Measurements from ENCODE around the gene CIB4.

CIB4 gene

DNA sequence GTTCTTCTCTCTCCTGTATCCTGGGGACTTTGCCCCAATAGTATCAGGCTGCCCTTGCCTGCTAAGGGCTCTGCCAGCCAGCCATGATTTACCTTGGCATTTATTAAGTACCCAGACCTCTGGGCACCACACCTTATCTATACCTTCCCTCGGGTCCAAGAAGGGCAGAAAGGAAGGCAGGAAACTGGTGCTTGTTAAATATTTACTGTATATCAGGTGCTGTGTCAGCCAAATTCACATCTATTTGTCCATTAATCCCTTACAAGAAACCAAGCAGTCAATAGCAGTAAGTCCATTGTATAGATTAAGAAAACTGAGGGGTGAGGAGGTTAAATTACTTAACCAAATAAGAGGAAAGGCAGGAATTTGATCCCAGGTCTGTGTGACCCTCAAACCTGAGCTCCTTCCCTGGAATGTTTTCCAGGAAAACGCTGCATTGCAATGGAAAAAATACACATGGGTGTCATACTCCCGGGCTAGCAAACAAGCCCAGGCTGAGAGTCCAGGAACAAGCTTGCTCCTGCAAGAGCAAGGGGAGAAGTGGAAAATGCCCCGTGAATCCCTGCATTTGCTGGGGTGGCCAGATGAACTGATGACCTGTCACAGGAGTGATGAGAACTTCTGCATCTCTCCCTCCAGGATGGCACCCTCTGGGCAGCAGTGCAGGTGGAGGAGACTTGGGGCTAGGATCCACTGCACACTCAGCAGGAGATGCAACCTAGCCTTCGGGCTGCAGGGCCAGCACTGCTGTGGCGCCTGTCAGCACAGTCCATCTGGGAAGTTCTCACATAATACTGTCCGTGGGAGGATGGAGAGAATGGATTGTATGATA, 30.4 kb downstream of the CIB4 start:
- DNase-seq (ENCODE audit: insufficient read length, low spot score) (no peak), FAIRE-seq (peak; percentile 13)

DNA sequence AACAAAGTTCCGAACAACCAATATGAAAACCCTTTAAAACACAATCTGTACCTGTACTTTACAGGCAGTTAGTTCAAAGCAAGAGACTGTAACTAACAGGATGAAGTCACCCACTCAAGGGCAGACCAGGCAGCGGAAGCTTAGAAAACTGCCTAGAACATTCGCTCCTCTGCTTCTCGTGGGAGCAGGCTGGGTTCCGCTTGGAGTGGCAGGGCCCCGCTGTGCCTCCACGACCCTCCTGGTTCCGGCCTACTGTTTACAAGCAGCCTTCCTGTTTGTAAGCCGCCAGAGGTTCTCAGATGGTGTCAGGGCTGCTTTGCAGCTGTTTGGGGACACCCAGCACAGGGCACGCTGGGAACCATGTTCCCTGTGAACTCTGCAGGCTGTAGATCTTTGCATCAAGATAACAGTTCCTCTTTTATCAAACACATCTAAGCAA, 31.3 kb downstream of the CIB4 start:
- DNase-seq (ENCODE audit: insufficient read length, low spot score) (no peak), FAIRE-seq (no peak)

DNA sequence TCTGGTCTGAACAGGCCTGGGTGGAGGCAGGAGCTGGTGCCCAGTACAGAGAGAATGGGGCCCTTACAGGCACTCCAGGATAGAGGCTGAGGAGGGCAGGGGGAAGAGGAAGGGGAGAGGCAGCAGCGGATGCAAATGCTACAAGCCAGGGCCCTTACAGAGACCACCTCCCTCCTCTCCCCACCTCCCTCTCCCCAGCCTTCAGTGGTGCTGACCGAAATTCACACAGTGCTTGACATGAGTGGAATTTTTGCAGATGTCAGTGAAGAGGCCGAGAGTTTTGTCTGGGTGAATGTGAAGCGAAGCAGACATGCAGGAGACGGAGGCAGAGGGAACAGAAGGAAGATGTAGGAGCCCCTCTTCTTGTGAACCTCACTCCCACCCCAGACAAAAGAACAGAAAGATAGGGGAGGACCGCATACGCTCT, 31.9 kb downstream of the CIB4 start:
- no peak for FAIRE-seq
- no peak for DNase-seq (ENCODE audit: insufficient read length, low spot score)

DNA sequence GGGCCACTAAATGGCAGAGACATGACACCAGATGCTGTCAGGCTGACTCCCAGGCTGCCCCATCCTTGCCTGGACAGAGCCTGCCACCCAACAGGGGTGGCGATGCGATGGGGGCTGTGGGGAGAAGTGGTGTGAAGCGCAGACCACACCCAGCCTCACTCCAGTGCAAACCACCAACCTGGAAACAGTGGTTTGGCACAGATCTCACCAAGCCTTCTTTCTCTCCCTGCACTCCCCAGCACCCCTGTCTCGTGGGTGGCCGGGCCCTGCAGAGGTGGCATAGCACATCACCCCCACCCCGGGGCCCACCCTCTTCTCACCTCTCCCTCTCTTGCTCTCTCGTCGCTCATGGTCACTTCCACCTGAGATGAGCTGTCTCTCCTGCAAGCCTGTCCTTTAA, 32.6 kb downstream of the CIB4 start:
- DNase-seq (ENCODE audit: insufficient read length, low spot score) = no peak
- FAIRE-seq = no peak

DNA sequence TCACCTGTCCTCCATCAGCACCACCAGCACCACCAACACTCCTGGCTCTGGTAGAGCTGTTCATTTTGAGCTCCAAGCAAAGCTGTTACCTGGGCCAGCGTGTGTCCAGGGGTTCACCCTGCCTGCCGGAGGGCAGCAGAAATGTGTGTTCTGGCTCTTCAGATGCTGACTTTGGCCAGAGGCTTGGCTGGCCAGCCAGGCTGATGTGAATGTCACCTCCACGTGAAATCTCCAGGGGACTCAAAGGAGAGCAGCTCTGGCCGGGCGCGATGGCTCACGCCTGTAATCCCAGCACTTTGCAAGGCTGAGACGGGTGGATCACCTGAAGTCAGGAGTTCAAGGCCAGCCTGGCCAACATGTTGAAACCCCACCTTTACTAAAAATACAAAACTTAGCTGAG, 33.5 kb downstream of the CIB4 start:
- DNase-seq (ENCODE audit: insufficient read length, low spot score) (no peak), FAIRE-seq (no peak)

DNA sequence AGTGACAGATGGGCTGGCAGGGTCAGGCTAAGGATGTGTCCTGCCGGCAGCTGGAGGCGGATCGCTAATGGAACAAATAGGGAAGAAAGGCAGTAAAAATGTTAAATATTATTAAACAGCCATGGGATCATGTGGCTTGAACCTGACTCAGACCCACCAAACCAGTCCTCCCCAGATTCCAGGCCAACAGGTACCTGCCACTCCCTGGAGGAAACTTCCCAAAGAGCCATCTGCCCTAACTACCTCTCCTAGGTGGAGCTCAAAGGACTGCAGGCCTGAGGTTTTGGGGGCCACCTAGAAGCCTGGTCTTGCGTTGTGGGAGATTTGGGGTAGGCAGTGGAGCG, 34.3 kb downstream of the CIB4 start:
- DNase-seq (ENCODE audit: insufficient read length, low spot score) = no peak
- FAIRE-seq = no peak

DNA sequence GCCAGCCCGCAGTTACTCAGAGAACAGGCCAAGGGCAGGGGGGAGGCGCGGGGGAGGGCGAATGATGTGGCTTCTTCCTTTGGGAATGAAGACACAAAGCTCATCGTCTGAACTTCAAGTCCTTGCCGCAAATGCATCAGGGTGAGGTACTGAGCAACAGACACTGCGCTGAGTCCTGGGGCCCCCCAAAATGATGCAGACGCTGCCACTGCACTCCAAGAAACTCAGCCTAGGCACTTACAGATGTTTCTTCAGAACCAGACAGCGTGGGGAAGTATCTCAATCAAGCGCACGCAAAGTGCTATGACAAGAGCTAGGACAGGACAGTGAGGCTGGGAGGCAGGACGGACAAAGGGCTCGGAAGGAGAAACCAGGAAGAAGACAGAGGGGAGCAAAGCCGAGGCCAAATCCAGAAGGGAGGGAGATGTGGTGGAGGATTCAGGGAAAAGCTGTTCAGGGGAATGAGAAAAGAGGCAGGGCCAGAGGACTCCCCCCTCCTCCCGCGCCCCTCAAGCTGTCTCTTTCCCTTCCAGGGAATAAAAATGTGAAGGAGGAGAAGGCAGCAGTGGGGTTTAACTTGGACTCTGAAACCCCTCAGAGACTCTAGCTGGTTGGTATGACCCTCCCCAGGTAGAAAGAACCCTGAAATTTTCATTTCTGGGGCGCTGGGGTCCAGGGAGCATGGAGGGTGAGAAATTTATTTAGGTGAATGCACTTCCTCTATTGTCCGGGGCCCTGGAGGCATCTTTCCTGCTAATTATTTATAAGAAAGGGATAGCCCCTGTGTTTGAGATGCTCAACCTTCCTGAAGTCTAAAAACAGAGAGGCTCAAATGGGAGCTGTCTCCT, 34.9 kb downstream of the CIB4 start:
- FAIRE-seq = no peak
- no peak for DNase-seq (ENCODE audit: insufficient read length, low spot score)

DNA sequence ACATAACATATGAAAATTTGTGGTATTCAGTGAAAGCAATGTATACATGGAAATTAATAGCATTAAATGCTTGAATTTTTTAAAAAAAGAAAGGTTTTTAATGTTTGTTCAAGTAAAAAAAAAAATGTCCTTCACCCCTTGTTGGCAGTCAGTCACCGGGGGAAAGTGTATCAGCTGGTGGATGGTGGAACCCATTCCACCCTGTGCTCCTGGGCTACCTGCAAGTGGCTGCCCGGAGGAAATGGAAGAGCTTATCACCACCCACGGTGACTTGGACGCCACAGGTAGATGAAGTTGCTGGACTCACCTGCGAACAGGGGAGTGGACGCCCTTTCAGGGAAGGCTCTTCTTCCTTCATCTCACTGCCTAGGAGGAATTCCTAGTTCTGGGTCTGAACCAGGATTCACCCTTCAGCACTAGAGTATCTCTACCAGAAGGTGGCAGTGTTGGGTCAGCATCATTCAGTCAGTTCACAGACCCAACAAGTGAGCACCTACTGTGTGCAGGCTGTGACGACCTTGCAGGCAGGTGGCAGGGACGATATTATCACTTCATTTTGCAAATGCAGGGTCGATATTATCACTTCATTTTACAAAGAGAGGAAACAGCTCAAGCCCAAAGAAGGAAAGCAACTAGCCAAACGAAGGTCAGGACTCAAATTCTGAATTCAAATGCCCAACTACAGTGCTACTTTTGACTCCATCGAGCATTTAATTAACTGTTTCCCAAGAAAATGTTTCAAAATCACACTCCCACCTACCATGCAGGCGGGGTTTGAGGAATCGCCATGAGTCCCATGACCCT, 35.8 kb downstream of the CIB4 start:
- DNase-seq (ENCODE audit: insufficient read length, low spot score) = peak; percentile 74
- FAIRE-seq = peak; percentile 26

DNA sequence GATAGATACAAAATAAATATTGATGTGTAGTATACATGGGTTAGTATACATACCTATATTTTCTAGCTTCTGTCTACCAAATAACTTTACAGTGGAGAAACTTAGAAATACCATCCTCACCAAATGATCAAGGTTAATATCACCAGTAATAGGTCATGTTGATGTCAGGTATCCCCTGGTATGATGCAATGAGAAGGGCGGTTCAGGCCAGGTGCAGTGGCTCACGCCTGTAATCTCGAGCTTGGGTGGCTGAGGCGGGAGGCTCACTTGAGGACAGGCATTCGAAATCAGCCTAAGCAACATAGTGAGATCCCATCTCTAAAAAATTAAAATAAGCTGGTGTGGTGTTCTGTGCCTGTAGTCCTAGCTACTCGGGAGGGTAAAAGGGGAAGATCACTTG, 38.6 kb downstream of the CIB4 start:
- FAIRE-seq = no peak
- no peak for DNase-seq (ENCODE audit: insufficient read length, low spot score)

DNA sequence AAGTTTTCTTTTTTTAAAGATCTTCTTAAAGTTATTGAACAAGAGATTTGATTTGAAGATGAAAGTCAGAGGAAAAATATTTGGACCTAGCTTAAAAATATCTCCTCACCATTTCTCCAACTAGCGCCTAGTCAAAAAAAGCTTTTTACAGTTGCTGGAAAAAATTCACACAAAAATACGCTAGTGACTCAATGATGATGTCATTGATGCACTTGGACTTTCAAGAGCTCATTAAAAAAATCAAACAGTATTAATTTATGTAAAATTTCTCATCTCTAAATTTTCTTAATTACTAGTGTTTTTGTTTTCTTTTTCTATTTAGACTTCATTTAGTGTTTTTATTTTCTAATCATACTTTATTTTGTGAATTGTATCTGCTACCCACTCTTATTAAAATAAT, 41.8 kb downstream of the CIB4 start:
- FAIRE-seq = no peak
- no peak for DNase-seq (ENCODE audit: insufficient read length, low spot score)

DNA sequence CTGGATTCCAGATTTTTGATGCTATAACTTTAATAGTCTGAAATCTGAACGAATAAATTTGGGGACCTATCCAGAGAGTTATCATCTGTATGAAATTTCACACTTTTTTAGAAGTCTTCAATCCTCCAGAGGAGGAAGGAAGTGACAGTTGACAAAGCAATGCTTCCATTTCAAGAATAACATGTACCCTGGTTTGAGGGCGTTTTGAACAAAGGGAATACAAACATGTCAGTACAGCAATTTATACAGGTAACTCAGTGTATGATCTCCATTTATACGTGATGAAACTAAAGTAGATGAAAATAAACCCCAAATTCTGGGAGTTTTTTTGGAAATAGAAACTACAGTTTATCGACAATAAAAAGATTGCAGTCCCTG, 42.2 kb downstream of the CIB4 start:
- FAIRE-seq = no peak

DNA sequence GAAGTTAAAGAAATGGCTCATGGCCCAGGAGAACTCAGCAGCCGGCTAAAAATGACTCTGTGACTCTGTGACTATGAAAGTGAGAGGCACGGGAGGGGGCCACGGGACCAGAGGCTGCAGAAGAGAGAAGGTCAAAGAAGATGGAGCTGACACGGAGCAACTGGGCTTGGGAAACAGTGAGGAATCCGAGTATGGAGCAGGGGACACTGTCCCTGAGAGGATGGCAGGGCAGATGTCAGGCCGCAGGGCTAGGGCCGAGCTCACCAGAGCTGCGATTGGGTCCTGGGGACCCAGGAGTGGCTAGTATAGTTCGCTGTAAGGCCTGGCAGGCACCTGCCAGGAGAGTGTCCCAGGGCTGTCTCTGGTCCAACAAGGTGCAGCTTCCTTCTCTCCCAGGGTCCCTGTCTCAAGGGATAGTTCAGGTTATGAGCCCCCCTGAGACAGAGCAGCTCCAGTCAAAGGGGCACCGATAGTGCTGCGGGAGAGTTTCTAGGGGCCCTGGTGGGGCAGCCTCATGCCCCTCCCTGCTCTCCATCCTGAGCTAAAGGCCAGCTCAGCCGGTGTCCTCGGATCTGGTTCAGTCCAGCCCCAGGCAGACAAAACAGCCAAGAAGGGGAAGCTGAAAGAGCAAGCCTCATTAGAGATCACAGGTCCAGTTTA, 42.7 kb downstream of the CIB4 start:
- FAIRE-seq (no peak), DNase-seq (ENCODE audit: insufficient read length, low spot score) (no peak)

More for the DNA sequence above, 42.2 kb downstream of the CIB4 start:
- DNase-seq (ENCODE audit: insufficient read length, low spot score) = no peak

DNA sequence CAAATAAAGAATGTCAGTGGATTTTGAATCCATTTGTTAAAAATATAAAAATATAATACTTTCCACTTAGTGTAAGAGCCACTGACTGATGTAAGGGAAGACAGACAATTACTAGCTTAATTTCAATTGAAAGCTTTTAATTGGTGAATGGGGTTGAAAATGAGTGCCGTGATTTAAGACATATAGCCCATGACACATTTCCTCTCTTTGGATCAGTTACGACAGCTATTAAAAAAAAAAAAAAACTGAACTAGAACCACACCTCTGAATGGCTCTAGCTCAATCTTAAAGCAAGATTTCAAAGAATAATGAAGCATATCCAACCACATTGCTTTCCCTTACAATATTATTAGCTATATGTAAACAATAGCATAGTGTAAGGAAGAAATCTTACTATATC, 44.0 kb downstream of the CIB4 start:
- no peak for DNase-seq (ENCODE audit: insufficient read length, low spot score)

DNA sequence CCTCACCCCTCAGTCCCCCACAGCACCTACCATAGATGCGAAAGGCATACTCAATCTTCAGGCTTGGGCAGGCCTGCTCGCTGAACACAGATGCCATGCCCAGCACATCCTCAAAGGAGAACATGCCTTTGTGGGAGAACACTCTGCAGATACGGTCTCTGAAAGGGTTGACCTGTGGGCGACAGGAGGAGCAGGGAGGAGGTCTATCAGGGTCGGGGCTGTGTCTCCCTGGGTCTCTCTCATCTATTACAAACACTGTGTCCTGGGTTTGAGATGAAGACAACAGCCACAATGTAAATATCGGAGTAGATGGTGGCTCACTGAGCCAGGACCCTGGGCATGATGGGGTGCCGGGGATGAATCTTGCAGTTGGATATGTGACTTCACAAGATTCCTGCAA, 46.0 kb downstream of the CIB4 start:
- no peak for FAIRE-seq
- DNase-seq (ENCODE audit: insufficient read length, low spot score) = no peak

More for the DNA sequence above, 44.0 kb downstream of the CIB4 start:
- no peak for FAIRE-seq

DNA sequence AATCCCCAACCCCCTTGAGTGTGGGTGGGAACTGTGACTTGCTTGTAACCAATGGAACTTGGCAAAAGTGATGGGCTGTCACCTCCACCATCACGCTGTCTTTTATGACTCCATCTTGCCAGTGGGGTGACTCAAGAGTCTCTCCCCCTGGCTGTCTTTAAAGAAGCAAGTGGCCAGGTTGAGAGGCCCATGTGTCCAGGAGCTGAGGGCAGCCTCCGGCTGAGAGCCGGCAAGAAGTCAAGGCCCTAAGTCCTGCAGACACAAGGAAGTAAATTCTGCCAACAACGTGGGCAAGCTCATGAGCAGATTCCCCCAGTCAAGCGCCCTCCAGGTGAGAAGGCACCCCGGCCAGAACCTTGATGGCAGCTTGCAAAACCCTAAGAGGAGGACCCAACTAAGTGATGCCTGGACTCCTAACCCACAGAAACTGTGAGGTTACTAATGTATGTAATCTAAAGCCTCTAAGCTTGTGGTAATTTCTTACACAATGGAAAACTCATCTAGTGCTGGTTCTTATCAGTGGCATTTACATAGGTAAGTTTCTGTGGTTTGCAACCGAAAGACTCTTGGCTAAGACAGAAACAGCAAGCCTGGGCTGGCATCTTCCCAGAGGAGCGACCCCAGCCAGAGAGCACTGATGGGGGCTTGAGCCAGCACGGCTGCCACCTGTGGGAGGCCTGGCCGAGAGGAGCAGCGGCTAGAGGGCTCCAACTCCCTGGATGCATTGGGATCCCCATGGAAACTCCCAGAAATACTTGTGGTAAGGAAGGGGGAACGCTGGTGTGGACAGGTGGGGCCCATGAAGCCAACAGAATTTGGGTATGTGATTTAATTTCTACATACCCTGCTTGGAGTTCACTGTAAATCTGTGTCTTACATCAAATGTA, 49.3 kb downstream of the CIB4 start:
- FAIRE-seq = no peak
- DNase-seq (ENCODE audit: insufficient read length, low spot score) = no peak

DNA sequence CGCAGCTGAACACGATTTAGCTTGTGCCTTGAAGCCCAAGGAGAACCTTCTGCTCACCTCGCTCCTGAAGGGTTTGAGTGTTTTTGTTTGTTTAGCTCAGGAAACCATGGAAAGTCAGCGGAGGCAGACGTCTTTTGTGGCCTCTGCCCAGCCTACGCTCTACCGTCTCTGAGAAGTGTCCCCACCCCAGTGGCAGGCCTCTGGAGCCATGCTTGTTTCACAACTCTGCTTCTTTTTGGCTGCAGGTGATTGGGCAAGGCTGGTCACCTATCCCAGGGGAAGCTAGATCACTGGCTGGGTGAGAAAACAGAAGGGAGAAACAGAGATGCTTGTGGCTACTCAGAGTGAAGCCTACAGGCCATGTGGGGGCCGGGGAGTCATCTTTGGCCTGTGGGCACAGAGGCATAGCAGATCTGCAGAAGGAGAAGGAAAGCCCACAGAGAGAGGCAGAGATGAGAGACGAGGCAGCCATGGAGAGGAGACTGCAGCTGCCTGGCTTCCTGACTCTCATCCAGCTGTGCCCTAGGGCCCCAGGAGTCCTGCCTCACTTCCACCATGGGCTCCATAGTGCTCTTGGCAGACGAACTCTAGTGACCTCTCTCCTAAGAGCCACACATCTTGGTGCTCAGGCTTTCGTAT, 50.1 kb downstream of the CIB4 start:
- FAIRE-seq = no peak

DNA sequence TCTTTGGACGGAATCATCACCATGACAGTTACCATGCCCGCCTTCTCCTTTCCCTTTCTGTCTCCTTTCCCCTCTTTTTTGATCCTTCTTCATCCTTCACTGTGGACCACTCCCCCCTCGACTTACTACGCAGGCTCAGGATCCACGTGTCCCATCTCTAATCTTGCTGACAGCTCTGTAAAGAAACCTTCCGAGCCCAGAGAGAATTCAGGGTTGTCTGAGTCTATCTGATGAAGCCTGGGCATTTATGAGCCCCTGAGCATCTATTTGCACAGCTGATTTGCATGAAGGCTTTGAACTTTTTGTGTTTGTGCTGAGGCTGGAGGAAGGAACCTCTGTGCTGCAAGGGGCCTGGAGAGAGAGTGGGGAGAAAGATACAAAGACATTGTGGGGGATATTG, 50.7 kb downstream of the CIB4 start:
- DNase-seq (ENCODE audit: insufficient read length, low spot score) = no peak
- no peak for FAIRE-seq

More for the DNA sequence above, 50.1 kb downstream of the CIB4 start:
- no peak for DNase-seq (ENCODE audit: insufficient read length, low spot score)

DNA sequence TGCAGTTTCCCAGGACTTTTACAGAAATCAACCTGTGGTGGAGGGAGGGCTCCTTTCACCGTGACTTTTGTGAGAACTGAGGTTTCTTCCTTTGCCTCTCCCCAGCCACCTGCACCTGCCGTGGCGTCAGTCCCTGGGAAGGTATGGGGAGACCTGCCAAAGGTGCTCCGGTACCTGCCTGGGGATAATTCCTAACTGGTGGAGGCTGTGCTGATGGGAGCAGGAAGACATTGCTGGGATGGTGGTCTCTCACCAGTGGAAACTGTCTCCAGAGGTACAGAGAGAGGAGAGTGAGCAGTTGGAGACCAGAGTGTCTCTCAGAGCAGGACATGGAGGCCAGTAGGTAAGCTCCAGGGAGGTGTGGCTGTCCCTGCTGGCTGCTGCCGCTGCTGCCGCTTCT, 52.6 kb downstream of the CIB4 start:
- FAIRE-seq (no peak), DNase-seq (ENCODE audit: insufficient read length, low spot score) (no peak)

DNA sequence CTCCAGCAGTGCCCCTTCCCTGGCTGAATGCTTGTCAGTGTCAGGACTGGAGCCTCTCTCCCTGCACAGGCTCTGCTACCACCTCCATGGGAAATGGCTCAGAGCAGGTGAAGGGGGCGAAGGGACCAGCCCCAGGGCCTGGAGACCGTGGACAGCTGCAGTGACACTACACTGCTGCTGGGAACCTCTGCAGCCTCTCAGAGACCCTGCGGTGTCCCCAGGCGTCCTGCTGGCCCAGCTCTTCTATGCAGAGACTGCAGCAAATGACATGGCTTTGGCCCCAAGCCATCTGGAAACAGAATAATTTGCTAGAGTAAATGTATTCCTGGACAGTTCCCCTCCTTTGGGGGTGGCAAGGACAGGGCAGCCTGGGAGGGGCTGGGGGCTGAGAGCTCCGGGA, 53.2 kb downstream of the CIB4 start:
- FAIRE-seq (no peak), DNase-seq (ENCODE audit: insufficient read length, low spot score) (no peak)
